SH-SY5Y (cell line): ENCODE results near the gene GPR42.

Experiments used
- GATA2 ChIP-seq: IDR thresholded peaks from 2 replicates; pipeline ENCODE4 v1.6.1; 2011; ENCODE audit warnings: mild to moderate bottlenecking, low read depth, low read length
- GATA3 ChIP-seq: IDR thresholded peaks from 2 replicates; pipeline ENCODE4 v1.6.1; 2011; ENCODE audit warnings: low read depth, mild to moderate bottlenecking, low read length, moderate library complexity

Gene GPR42

DNA sequence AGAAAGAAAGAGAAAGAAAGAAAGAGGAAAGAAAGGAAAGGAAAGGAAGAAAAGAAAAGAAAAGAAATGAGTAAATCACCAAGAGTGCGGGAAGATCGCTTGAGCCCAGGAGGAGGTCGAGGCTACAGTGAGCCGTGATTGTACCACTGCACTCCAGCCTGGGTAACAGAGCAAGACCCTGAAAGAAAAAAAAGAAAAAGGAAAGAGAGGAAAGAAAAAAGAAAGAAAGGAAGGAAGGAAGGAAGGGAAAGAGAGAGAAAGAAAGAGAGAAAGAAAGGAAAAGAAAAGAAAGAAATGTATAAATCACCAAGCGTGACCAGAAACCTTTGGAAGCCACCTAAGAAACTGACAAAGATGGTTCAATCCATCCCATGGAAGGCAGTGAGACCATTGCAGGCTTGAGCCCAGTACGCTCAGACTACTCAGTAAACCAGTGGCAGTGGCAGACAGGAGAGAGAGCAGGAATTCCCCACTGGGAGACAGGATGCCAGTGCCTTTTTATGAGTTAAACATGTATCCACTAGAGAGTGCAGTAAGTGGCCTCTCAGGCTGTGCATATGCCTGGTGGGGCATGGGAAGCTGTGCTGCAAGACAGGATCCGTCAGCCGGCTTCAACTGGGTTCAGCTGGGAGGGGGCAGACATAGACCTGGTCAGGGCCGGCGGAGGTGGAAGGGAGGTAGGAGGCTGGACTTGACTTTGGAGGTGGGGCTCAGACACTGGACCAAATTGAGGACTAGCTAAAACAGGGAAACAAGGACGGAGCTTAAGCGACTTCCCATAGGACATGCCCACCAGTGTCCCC lies 4.8 kb downstream of the GPR42 start:
- TF ChIP-seq GATA3 (no peak), GATA2 (no peak)

DNA sequence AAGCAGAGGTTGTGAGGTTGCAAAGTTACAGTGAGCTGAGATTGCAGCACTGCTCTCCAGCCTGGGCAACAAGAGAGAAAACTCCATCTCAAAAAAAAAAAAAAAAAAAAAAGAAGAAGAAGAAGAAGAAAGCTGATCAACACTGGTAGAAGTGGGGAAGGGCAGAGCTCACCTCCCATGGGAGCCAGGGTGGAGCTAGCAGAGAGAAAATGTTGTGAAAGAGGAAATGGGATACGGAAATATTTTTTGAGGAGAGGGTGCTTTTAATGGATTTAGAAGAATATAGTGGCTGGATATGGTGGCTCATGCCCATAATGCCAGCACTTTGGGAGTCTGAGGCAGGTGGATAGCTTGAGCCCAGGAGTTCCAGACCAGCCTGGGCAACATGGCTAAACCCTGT lies 6.8 kb downstream of the GPR42 start:
- TF ChIP-seq GATA3: no peak
- no peak for TF ChIP-seq GATA2

DNA sequence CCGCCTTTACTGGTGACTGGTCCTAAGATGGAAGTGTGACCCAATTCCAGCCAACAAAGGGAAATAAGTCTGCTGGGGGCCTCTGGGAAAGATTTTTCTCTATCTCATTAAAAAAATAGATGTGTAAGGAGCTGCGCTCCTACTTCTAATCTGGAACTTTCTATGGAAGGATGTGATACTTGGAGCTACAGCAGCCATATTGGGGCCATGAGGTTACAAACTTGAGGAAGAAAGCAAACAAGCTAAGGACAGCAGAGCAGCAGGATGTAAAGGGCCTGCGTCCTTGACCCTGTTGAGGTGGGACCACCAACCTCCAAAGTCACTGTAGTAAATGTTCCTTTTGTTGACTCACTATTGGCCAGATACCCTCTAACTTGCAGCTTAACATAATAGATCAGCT lies 7.5 kb downstream of the GPR42 start:
- TF ChIP-seq GATA2 (no peak), GATA3 (no peak)

DNA sequence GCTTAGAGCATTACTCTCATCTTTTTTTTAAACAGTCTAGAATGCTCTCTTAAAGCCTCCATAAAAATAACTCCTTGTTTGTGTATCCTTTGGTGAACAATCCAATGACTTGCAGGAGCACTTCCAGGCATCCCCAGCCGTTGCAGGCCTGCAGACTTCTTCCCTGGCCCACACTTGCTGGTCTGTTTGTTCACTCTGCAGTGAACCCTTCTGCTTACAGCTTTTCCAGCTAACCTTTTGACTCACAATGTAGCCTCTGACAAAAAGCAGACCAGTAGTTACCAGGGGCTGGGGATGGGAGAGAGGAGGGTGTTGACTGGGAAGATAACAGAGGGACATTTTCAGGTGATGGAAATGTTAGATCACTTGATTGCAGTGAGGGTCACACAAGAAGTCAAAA lies 9.1 kb downstream of the GPR42 start:
- TF ChIP-seq GATA3 (no peak), GATA2 (no peak)

DNA sequence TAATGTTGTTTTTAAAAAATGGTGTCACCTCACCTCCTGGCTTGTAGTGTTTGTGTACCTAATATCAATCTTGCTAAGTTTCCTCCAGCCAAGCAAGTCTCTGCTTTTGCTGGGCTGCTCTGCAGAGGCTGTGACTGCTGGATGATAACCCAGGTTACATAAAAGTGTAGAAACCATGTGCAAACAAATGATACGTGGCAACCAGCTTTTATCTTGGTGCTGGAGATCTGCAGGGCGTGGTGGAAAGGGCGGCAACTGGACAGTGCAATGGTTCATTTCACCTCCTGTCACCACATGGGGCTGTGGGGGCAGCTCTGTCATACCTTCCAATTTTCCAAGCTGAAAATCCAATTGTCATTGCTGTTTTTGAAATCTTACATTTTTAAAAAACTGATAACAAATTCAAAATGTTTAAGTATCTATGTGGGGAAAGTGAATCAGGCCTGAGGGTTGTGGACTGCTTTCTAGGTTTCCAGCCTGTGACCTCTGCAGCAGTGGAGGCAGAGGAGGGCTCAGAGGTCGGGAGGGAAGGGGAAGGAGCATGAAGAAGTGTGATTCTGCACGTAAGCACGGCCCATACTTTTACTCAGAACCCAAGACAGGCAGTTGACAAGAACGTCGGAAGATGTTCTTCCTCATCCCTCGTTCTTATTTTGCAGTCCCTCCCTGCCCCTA lies 9.7 kb downstream of the GPR42 start:
- TF ChIP-seq GATA3: no peak
- TF ChIP-seq GATA2: no peak

DNA sequence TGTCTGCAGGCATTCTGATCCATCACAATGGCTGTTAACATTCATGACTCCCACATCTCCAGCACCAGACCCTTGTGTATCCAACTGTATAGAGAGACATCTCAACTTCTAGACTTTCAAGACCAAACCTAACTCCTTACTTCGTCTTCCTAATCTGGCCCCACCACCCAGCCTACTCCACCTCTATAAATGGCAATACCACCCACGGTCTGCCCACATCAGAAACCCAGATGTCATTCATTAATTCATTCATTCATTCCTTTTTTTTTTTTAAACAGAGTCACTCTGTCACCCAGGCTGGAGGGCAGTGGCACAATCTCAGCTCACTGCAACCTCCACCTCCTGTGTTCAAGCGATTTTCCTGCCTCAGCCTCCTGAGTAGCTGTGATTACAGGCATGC lies 10.4 kb downstream of the GPR42 start:
- TF ChIP-seq GATA2: no peak
- TF ChIP-seq GATA3: no peak

DNA sequence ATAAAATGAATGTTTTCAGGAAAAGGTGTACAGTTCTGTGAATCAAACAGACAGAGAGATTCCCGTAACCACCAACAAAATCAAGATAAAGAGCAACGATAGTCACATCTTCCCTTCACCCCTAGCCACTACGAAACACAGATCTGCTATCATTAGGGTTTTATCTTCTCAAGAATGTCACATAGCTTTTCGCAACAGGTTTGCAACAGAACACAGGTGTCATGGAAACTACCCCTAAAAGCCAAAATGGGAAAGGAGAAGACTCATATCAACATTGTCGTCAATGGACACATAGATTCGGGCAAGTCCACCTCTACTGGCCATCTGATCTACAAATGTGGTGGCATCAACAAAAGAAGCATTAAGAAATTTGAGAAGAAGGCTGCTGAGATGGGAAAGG lies 11.1 kb downstream of the GPR42 start:
- TF ChIP-seq GATA3 (no peak), GATA2 (no peak)

DNA sequence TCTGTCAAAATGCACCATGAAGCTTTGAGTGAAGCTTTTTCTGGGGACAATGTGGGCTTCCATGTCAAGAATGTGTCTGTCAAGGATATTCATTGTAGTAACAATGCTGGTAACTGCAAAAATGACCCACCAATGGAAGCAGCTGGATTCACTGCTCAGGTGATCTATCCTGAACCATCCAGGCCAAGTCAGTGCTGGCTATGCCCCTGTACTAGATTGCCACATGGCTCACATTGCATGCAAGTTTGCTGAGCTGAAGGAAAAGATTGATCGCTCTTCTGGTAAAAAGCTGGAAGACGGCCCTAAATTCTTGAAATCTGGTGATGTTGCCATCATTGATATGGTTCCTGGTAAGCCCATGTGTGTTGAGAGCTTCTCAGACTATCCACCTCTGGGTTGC lies 12.7 kb downstream of the GPR42 start:
- TF ChIP-seq GATA2 (no peak), GATA3 (no peak)

DNA sequence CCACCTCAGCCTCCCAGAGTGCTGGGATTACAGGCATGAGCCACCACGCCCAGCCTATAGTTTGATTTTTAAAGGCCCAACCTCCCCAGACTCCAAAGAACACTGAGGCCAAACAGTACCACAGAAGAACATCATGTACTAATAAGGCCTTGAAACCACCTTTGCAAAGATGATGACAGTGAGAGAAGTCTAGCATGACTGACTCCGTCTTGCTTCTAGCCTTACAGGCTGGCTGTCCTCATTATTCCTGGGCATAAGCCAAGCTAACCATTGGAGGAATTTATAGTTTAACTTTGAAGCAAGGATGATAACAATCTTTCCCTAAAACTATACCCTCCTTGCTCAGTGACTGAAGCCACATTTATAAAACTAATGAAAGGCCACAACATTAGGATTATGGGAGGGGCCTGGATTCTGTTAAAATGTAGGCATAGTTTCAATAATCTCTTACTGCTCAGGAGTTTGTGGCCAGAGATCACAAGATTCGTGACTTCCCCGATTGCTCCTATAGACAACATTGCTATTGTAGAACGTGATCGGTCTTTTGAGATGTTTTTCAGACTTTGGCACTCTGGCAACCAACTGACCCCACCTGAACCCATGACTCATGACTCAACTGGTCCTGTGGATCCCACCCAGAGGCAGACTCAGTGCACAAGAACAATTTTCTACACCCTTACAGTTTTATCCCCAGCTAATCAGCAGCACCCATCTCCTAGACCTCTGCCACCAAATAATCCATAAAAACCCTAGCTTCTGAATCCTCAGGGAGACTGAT lies 17.6 kb downstream of the GPR42 start:
- TF ChIP-seq GATA2: no peak
- TF ChIP-seq GATA3: no peak

DNA sequence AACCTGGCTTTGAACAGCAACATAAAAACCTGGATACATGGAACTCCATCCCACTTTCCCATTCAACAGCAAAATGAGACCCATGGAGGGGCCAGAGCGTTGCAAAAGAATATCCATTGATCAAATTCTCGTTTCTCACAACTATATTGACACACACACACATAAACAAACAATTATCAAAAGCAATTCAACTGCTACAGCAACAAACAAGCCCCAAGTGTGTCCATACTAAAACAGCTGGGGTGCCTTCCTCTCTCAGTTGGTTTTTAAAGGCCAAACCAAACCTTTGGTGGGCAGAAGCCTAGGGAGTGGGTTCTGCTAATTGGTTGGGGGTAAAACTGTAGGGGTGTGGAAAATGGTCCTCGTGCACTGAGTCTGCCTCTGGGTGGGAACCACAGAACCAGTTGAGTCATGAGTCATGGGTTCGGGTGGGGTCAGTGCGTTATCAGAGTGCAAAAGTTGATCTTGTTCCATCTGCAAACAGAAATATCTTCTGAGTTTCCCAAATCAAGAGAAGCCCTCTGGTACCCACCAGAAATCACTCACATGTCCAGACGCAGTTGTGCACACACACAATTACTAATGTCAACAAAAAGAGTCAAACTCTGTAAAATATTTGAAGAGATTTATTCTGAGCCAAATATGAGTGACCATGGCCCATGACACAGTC lies 18.5 kb downstream of the GPR42 start:
- TF ChIP-seq GATA3 (no peak), GATA2 (no peak)

DNA sequence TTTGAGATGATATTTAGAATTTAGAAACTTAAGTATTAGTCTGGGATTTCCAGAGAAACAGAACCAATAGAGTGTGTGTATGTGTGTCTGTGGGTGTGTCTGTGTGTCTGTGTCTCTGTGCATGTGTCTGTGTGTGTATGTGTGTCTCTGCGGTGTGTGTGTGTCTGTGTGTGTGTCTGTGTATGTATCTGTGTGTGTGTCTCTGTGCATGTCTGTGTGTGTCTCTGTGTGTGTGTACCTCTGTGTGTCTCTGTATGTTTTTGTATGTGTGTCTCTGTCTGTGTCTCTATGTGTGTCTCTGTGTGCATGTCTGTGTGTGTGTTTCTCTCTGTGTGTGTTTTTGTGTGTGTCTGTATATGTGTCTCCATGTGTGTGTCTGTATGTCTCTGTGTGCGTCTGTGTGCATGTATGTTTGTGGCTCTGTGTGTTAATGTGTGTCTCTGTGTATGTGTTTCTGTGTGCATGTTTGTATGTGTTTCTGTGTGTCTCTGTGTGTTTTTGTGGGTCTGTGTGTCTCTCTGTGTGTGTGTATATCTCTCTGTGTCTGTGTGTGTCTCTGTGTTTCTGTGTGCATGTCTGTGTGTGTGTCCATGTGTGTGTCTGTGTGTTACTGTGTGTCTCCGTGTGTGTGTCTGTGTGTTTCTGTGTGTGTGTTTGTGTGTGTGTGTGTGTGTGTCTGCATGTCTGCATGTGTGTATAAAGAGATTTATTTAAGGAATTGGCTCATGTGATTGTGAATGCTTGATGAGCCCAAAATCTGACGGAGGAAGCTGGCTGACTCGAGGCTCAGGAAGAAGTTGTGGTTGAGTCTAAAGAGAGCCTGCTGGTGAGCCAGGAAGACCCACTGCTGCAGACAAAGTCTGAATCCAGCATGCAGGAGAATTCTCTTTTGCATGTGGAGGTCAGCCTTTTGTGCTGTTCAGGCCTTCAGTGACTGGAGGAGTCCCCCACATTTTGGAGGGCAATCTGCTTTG lies 22.2 kb downstream of the GPR42 start:
- TF ChIP-seq GATA2 (no peak), GATA3 (no peak)

DNA sequence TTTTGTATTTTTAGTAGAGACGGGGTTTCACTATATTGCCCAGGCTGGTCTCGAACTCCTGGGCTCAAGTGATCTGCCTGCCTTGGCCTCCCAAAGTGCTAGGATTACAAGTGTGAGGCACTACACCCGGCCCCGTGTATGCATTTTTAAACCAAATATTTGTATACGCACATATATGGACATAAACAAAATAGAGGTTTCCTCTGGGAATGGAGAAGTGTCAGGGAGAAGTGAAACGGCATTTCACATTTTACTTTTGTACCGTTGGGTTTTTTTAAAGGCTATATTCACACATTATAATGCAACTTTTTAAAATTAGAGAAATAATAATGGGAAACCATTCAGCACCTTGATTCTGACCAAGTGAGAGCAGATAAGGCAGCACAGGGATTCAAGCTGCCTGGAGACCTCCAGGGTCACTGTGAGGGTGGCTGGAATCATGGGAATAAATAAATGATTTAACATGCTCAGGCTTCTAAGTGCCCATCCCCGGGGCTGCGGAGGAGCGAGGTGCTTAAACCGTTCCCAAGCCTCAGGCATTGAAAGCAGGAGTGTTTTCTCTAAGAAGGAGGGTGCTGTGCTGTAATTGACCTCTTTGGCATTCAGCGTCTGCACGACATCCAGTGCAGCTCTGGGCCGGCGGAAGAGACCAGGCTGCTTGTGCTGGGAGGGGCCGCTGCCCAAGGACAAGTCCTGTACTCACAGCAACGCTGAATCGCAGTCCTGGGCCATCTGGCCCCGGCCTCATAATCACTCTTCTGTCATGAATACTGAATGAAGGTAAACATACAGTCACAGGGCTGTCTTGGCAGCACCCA lies 24.7 kb downstream of the GPR42 start:
- TF ChIP-seq GATA2 (no peak), GATA3 (no peak)
